ENCODE measurements around the gene PGA3.

The PGA3 gene

DNA sequence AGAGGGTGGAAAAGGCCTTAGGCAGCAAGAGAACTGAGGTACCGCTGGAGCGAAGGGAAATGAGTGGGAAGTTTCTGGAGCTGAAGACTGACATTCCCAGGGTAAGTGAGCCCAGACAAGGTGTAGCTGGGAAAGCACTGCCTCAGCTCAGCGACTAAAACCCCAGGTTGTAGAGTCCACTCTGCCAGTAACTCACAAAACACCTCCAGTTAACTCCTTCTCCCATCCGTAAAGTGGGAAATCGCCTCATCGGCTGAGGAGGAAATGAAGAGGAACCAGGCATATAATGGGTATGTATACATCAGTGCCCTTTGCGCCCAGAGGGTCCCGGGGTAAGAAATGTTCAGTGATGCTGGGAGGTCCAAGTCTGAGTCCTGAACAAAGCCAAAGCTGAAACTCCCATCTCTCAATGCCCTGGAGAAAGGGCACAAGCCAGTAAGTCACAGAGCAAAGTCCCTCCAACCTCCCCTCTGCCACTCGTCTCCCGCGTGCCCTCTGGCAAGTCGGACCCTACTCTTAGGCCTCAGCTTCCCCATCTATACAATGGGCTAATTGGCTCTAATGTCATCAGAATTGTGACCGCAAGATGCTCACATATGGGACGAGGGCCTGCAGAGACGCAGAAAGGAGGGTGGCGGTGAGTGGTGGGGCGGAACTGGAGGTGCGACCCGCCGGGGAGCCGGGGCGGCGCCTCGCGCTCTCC lies 42.7 kb upstream of the PGA3 start (continued):
- TF ChIP-seq, protein P1, sequence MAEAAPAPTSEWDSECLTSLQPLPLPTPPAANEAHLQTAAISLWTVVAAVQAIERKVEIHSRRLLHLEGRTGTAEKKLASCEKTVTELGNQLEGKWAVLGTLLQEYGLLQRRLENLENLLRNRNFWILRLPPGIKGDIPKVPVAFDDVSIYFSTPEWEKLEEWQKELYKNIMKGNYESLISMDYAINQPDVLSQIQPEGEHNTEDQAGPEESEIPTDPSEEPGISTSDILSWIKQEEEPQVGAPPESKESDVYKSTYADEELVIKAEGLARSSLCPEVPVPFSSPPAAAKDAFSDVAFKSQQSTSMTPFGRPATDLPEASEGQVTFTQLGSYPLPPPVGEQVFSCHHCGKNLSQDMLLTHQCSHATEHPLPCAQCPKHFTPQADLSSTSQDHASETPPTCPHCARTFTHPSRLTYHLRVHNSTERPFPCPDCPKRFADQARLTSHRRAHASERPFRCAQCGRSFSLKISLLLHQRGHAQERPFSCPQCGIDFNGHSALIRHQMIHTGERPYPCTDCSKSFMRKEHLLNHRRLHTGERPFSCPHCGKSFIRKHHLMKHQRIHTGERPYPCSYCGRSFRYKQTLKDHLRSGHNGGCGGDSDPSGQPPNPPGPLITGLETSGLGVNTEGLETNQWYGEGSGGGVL (tag by site-specific recombination; IDR thresholded peaks at IDR 0.05): peak; percentile 57
- no peak for TF ChIP-seq REST (tag by site-specific recombination; IDR thresholded peaks at IDR 0.05)
- TF ChIP-seq, protein P2, sequence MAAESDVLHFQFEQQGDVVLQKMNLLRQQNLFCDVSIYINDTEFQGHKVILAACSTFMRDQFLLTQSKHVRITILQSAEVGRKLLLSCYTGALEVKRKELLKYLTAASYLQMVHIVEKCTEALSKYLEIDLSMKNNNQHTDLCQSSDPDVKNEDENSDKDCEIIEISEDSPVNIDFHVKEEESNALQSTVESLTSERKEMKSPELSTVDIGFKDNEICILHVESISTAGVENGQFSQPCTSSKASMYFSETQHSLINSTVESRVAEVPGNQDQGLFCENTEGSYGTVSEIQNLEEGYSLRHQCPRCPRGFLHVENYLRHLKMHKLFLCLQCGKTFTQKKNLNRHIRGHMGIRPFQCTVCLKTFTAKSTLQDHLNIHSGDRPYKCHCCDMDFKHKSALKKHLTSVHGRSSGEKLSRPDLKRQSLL (tag by site-specific recombination; IDR thresholded peaks at IDR 0.05): no peak
- TF ChIP-seq ZSCAN30 (tag by site-specific recombination; IDR thresholded peaks at IDR 0.05): no peak
- peak; percentile 69; the same call in 1 of the 2 replicates for TF ChIP-seq SP7 (tag by site-specific recombination; IDR thresholded peaks at IDR 0.05)
- TF ChIP-seq, protein P3, sequence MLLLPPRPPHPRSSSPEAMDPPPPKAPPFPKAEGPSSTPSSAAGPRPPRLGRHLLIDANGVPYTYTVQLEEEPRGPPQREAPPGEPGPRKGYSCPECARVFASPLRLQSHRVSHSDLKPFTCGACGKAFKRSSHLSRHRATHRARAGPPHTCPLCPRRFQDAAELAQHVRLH (tag by site-specific recombination; IDR thresholded peaks at IDR 0.05): peak; percentile 68; the same call in 1 of the 2 replicates
- no peak for TF ChIP-seq ZNF302 (tag by site-specific recombination; IDR thresholded peaks at IDR 0.05; ENCODE audit: low read depth)
- no peak for TF ChIP-seq YY2 (tag by site-specific recombination; IDR thresholded peaks at IDR 0.05)
- TF ChIP-seq, protein P4, sequence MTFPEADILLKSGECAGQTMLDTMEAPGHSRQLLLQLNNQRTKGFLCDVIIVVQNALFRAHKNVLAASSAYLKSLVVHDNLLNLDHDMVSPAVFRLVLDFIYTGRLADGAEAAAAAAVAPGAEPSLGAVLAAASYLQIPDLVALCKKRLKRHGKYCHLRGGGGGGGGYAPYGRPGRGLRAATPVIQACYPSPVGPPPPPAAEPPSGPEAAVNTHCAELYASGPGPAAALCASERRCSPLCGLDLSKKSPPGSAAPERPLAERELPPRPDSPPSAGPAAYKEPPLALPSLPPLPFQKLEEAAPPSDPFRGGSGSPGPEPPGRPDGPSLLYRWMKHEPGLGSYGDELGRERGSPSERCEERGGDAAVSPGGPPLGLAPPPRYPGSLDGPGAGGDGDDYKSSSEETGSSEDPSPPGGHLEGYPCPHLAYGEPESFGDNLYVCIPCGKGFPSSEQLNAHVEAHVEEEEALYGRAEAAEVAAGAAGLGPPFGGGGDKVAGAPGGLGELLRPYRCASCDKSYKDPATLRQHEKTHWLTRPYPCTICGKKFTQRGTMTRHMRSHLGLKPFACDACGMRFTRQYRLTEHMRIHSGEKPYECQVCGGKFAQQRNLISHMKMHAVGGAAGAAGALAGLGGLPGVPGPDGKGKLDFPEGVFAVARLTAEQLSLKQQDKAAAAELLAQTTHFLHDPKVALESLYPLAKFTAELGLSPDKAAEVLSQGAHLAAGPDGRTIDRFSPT (tag by site-specific recombination; IDR thresholded peaks at IDR 0.05): no peak
- TF ChIP-seq TCF7L2 (IDR thresholded peaks at IDR 0.05; ENCODE audit: borderline replicate concordance, low read depth, low read length): no peak
- no peak for TF ChIP-seq GLI2 (tag by site-specific recombination; IDR thresholded peaks at IDR 0.05; ENCODE audit: borderline replicate concordance, low read depth)
- TF ChIP-seq ZFP41 (tag by site-specific recombination; IDR thresholded peaks at IDR 0.05; ENCODE audit: borderline replicate concordance): no peak
- TF ChIP-seq ZIC2 (tag by site-specific recombination; IDR thresholded peaks at IDR 0.05): no peak
- TF ChIP-seq, protein P5, sequence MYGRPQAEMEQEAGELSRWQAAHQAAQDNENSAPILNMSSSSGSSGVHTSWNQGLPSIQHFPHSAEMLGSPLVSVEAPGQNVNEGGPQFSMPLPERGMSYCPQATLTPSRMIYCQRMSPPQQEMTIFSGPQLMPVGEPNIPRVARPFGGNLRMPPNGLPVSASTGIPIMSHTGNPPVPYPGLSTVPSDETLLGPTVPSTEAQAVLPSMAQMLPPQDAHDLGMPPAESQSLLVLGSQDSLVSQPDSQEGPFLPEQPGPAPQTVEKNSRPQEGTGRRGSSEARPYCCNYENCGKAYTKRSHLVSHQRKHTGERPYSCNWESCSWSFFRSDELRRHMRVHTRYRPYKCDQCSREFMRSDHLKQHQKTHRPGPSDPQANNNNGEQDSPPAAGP (tag by site-specific recombination; IDR thresholded peaks at IDR 0.05): peak; percentile 57; the same call in 1 of the 2 replicates
- no peak for TF ChIP-seq ZNF704 (tag by site-specific recombination; IDR thresholded peaks at IDR 0.05)
- no peak for TF ChIP-seq SP2 (tag by site-specific recombination; IDR thresholded peaks at IDR 0.05)
- TF ChIP-seq ZNF2 (tag by site-specific recombination; IDR thresholded peaks at IDR 0.05): 0 out of 2 replicates have a peak, but pooled peaks have one; percentile 41
- TF ChIP-seq ZXDB (tag by site-specific recombination; IDR thresholded peaks at IDR 0.05): 0 out of 2 replicates have a peak, but pooled peaks have one; percentile 20
- peak; percentile 60; the same call in 1 of the 2 replicates for TF ChIP-seq KLF7 (tag by site-specific recombination; IDR thresholded peaks at IDR 0.05; ENCODE audit: borderline replicate concordance)
- peak; percentile 29; the same call in 1 of the 2 replicates for TF ChIP-seq ZFP69B (tag by site-specific recombination; IDR thresholded peaks at IDR 0.05)
- no peak for TF ChIP-seq ZNF114 (tag by site-specific recombination; IDR thresholded peaks at IDR 0.05)
- TF ChIP-seq GFI1B (tag by site-specific recombination; IDR thresholded peaks at IDR 0.05): no peak
- no peak for TF ChIP-seq OVOL3 (tag by site-specific recombination; IDR thresholded peaks at IDR 0.05)
- TF ChIP-seq WT1 (tag by site-specific recombination; IDR thresholded peaks at IDR 0.05): no peak
